Measurements from ENCODE around the gene COL5A1.

The COL5A1 gene

GRCh38 chr9:134630393-134630790 is 11.2 kb upstream of the COL5A1 start:
- Histone ChIP-seq H3K4me3 (replicated peaks; ENCODE audit: insufficient read depth, low read length) (no peak overlapping the region), H3K27ac (replicated peaks) (no peak overlapping the region), H3K27me3 (ENCODE audit: insufficient read depth, poor library complexity, severe bottlenecking) (peaks cover 7% of the 10 kb centered on the region)
- TF ChIP-seq POLR2AphosphoS5 (IDR thresholded peaks at IDR 0.05; ENCODE audit: low read depth) (no peak), SPI1 (IDR thresholded peaks at IDR 0.05; ENCODE audit: borderline replicate concordance, low read depth) (no peak), GABPA (IDR thresholded peaks at IDR 0.05; ENCODE audit: low read depth) (no peak), REST (IDR thresholded peaks at IDR 0.05; ENCODE audit: insufficient replicate concordance, low read depth) (no peak), CTCF (IDR thresholded peaks at IDR 0.05; ENCODE audit: insufficient read depth, low read length) (no peak)
- no peak for DNase-seq (ENCODE audit: low read depth in 1 of 2, low spot score in 1 of 2)

GRCh38 chr9:134630861-134631260 is 10.7 kb upstream of the COL5A1 start:
- H3K27me3 ChIP-seq (ENCODE audit: insufficient read depth, poor library complexity, severe bottlenecking) = peaks cover 7% of the 10 kb centered on the region

GRCh38 chr9:134631881-134632280 is 9.7 kb upstream of the COL5A1 start:
- TF ChIP-seq REST (IDR thresholded peaks at IDR 0.05; ENCODE audit: insufficient replicate concordance, low read depth) = no peak
- TF ChIP-seq SPI1 (IDR thresholded peaks at IDR 0.05; ENCODE audit: borderline replicate concordance, low read depth) = no peak
- TF ChIP-seq GABPA (IDR thresholded peaks at IDR 0.05; ENCODE audit: low read depth) = no peak
- no peak for TF ChIP-seq CTCF (IDR thresholded peaks at IDR 0.05; ENCODE audit: insufficient read depth, low read length)
- TF ChIP-seq POLR2AphosphoS5 (IDR thresholded peaks at IDR 0.05; ENCODE audit: low read depth) = no peak
- DNase-seq (ENCODE audit: low read depth in 1 of 2, low spot score in 1 of 2) = no peak
- H3K27me3 ChIP-seq (ENCODE audit: insufficient read depth, poor library complexity, severe bottlenecking) = peaks cover 7% of the 10 kb centered on the region
- H3K27ac ChIP-seq (replicated peaks) = no peak overlapping the region
- H3K4me3 ChIP-seq (replicated peaks; ENCODE audit: insufficient read depth, low read length) = no peak overlapping the region

More at GRCh38 chr9:134630861-134631260, 10.7 kb upstream of the COL5A1 start:
- TF ChIP-seq POLR2AphosphoS5 (IDR thresholded peaks at IDR 0.05; ENCODE audit: low read depth) = no peak
- TF ChIP-seq CTCF (IDR thresholded peaks at IDR 0.05; ENCODE audit: insufficient read depth, low read length) = no peak
- TF ChIP-seq REST (IDR thresholded peaks at IDR 0.05; ENCODE audit: insufficient replicate concordance, low read depth) = no peak
- TF ChIP-seq GABPA (IDR thresholded peaks at IDR 0.05; ENCODE audit: low read depth) = no peak
- TF ChIP-seq SPI1 (IDR thresholded peaks at IDR 0.05; ENCODE audit: borderline replicate concordance, low read depth) = no peak
- DNase-seq (ENCODE audit: low read depth in 1 of 2, low spot score in 1 of 2) = no peak
- no peak overlapping the region for H3K27ac ChIP-seq (replicated peaks)
- H3K4me3 ChIP-seq (replicated peaks; ENCODE audit: insufficient read depth, low read length) = no peak overlapping the region

Data from HL-60 (cell line).